Measurements from ENCODE around the gene DNAH17. TPM values are rescaled to one million over a fixed set of nuclear protein-coding genes. Genes with fewer than 3 reads are reported as not detected.
A peak's percentile ranks its signal among the peaks of the same experiment; 100 is the strongest.

DNAH17 gene
- total and polyA plus RNA-seq, 2 of the 13 experiments (the other 11 are each of a cell fraction or from before 2014, with no cell fraction given), result 0.86 to 1.6 TPM

GRCh38 chr17:78433013-78433727 lies 144.0 kb downstream of the DNAH17 start (continued):
- no peak for TF ChIP-seq ZBTB46 (CRISPR knock-in tag; IDR thresholded peaks at IDR 0.05; ENCODE audit: borderline replicate concordance)
- no peak for TF ChIP-seq NFKBIZ (CRISPR knock-in tag; IDR thresholded peaks at IDR 0.05)
- TF ChIP-seq ZNF720 (CRISPR knock-in tag; IDR thresholded peaks at IDR 0.05), result no peak
- TF ChIP-seq MTERF4 (CRISPR knock-in tag; IDR thresholded peaks at IDR 0.05), result peak; percentile 73
- TF ChIP-seq ATF3 (CRISPR knock-in tag; IDR thresholded peaks at IDR 0.05), result no peak
- TF ChIP-seq ZBED4 (CRISPR knock-in tag; IDR thresholded peaks at IDR 0.05; ENCODE audit: borderline replicate concordance), result no peak
- TF ChIP-seq MAFF (IDR thresholded peaks at IDR 0.05; ENCODE audit: low read depth, low read length), result no peak
- no peak for TF ChIP-seq MZF1 (CRISPR knock-in tag; IDR thresholded peaks at IDR 0.05; ENCODE audit: borderline replicate concordance)
- no peak for TF ChIP-seq ZNF121 (CRISPR knock-in tag; IDR thresholded peaks at IDR 0.05)
- TF ChIP-seq TEF (CRISPR knock-in tag; IDR thresholded peaks at IDR 0.05), result no peak
- TF ChIP-seq GATAD1 (CRISPR knock-in tag; IDR thresholded peaks at IDR 0.05), result no peak
- TF ChIP-seq ATF6 (CRISPR knock-in tag; conservative IDR thresholded peaks at IDR 0.05), result no peak

All from HepG2 (cell line).